Mucosa of descending colon (tissue), 3 donors: ENCODE measurements around the gene GAS7. TPM values are rescaled to one million over a fixed set of nuclear protein-coding genes. Genes with fewer than 3 reads are reported as not detected.

Source experiments
- ATAC-seq: fragments of 200-7000 bp; cut with Tn5 transposase; one replicate; pipeline ENCODE4 v1.9.1; 2020; ENCODE audit warnings: mild to moderate bottlenecking, moderate library complexity
- DNase-seq, 3 donors: peaks; one replicate each; pipeline ENCODE4 v3.0.0-alpha.2; 2020
- H3K36me3 ChIP-seq: fragments of 200-600 bp; one replicate; pipeline ENCODE4 v1.8.0; 2021; ENCODE audit warnings: low read depth, mild to moderate bottlenecking
- H3K4me1 ChIP-seq: fragments of 200-600 bp; one replicate; pipeline ENCODE4 v1.8.0; 2021; ENCODE audit warnings: low read depth, mild to moderate bottlenecking
- H3K4me3 ChIP-seq: fragments of 200-600 bp; one replicate; pipeline ENCODE4 v1.8.0; 2021; ENCODE audit warnings: mild to moderate bottlenecking
- H3K9me3 ChIP-seq: fragments of 200-600 bp; one replicate; pipeline ENCODE4 v1.8.0; 2021; ENCODE audit warnings: mild to moderate bottlenecking
- intact Hi-C, 2 donors: fragments of 100-400 bp; cut with DNase I in 1 of 2; cut with micrococcal nuclease in 1 of 2; formaldehyde crosslinking; loops; one replicate each; pipeline versions ENCODE4 v1.11.0 to v1.11.1; 2022; cut with DNase I, micrococcal nuclease
- total RNA-seq, 3 donors: library from RNA; stranded (reverse); fragmentation: NEBNext Ultra II Directional in 2 of 3; extraction: Animal tissue kit (Norgen Biotek cat#: 25700) in 2 of 3; gene quantifications; one replicate each; pipeline versions ENCODE4 v1.2.1 to v1.2.4, GENCODE V29; 2021 to 2023
- TF ChIP-seq, protein P1 (sequence below): fragments of 200-600 bp; IDR thresholded peaks from one replicate; pipeline ENCODE4 v1.8.0; 2022; ENCODE audit warnings: antibody characterized with exemption, mild to moderate bottlenecking
- donor health status: DM: no; HTN: no; CAD: no; lungs with moderate emphysema.
- donor health status: DM: no; HTN: no; CAD: no.
- donor health status: DM: no; HTN: yes; CAD: no.

GAS7 gene
- total RNA-seq, 3 donors from 2014 or later: 6.4 to 54.4 (median 21.6) TPM

DNA sequence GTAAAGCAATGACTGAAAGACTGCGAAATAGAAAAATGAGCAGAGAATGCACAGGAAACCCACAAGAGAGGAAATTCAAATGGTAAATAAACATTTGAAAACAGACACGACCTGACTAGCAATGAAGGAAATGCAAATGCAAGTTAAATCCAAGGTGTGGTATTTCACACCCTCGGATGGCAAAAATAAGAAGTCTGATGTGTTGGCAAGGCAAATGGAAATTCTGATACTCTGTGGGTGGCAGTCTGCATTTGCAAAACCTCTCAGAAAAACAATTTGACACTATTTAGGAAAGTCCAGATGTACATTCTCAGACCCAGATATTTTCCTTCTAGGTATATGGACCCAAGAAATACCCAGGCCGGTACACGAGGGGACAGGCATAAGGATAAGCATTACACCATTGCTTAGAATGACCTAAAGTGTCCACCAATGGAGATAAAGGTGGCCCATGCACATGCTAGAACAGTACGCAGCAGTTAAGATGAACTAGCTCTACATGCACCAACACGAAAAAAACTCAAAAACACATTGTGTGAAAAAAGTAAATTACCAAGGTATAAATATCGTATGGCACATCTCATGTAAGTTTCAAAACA, 116.7 kb downstream of the GAS7 start:
- ATAC-seq (no peak), DNase-seq (no peak)
- Histone ChIP-seq H3K36me3 (no peaks in the 10 kb centered on the region), H3K4me1 (no peaks in the 10 kb centered on the region), H3K9me3 (peaks cover 6% of the 10 kb centered on the region), H3K4me3 (no peak overlapping the region)
- intact Hi-C loops: no loop called here
- TF ChIP-seq, protein P1, sequence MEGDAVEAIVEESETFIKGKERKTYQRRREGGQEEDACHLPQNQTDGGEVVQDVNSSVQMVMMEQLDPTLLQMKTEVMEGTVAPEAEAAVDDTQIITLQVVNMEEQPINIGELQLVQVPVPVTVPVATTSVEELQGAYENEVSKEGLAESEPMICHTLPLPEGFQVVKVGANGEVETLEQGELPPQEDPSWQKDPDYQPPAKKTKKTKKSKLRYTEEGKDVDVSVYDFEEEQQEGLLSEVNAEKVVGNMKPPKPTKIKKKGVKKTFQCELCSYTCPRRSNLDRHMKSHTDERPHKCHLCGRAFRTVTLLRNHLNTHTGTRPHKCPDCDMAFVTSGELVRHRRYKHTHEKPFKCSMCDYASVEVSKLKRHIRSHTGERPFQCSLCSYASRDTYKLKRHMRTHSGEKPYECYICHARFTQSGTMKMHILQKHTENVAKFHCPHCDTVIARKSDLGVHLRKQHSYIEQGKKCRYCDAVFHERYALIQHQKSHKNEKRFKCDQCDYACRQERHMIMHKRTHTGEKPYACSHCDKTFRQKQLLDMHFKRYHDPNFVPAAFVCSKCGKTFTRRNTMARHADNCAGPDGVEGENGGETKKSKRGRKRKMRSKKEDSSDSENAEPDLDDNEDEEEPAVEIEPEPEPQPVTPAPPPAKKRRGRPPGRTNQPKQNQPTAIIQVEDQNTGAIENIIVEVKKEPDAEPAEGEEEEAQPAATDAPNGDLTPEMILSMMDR: no peak

DNA sequence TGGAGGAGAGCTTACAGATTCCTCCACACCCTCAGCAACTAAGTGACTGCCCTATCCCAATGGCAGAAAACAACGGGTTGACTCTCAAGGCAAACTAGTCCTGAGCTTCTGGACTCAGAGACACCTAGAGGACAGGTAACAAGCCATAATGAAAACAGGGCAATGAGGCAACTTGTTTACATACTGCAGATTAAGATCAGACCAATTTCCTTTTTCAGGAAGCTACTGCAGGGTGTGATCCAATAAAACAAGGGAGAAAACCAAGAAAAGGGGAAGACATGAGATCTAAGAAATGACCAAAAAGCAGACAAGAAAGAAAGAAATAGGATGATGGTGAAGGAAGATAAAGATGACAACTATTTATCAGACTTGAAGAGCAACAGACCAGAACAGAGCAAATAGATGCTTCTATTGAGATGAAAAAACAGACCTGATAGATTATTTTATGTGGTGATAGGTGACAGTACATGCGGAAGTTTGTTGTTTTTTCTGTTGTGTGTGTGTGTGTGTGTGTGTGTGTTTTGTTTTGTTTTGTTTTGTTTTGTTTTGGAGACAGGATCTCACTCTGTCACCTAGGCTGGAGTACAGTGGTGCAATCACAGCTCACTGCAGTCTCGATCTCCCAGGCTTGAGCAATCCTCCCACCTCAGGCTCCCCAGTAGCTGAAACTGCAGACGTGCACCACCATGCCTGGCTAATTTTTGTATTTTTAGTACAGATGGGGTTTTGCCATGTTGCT, 120.7 kb downstream of the GAS7 start:
- H3K9me3 ChIP-seq: no peaks in the 10 kb centered on the region
- no peaks in the 10 kb centered on the region for H3K36me3 ChIP-seq
- ATAC-seq (no peak), DNase-seq (no peak)
- no peak overlapping the region for H3K4me3 ChIP-seq
- no peaks in the 10 kb centered on the region for H3K4me1 ChIP-seq
- intact Hi-C loops: no loop called here
- TF ChIP-seq, protein P1: no peak

GRCh38 chr17:10075919-10076318, 122.5 kb downstream of the GAS7 start:
- ATAC-seq: no peak

GRCh38 chr17:10073941-10074340, 124.5 kb downstream of the GAS7 start:
- Histone ChIP-seq H3K9me3 (no peaks in the 10 kb centered on the region), H3K4me3 (no peak overlapping the region), H3K4me1 (no peaks in the 10 kb centered on the region), H3K36me3 (no peaks in the 10 kb centered on the region)
- TF ChIP-seq, protein P1: no peak
- DNase-seq (no peak), ATAC-seq (no peak)
- intact Hi-C loops: no loop called here

More at GRCh38 chr17:10075919-10076318, 122.5 kb downstream of the GAS7 start:
- Histone ChIP-seq H3K4me1 (no peaks in the 10 kb centered on the region), H3K4me3 (no peak overlapping the region), H3K9me3 (no peaks in the 10 kb centered on the region), H3K36me3 (no peaks in the 10 kb centered on the region)
- DNase-seq: no peak
- intact Hi-C loops: no loop called here
- TF ChIP-seq, protein P1: no peak

DNA sequence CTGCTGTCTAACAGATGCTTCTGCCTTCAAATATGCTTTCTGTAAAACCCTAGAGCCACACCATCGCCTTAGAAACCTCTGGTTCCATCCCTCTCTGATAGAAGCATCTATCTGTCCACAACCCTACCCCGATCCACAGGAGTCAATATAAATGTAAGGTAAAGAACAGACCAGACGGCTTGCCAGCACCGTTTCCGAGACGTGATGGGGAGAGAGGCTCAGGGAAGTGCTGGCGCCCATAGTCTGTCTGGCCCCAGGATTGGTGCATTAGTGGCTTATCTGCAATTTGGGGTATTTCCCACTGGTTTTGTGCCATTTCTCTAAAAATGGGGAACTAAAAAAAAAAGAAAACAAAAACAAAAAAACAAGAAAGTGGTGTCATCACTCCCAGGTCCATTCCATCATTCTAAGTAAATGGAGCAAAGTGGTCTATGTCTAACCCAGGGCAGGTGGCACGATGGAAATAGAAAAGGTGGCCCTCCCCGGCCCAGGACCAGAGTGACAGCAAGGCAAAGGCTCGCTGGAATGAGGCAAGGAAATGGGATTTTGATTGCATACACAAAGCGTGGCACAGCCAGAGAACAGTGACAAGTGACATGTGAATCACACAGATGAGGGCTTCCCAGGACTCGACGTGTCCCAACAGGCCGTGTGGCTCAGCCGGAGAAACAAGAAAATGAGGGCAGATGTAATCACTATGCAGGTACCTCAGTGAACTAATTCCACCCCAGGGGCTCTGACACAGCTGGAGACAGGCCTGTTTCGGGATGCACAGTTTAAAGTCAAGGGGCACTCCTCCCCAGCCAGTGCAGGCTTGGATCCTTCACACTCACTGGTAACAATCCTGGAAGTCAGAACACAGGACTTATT, 125.6 kb downstream of the GAS7 start:
- intact Hi-C loops: no loop called here
- Histone ChIP-seq H3K9me3 (no peaks in the 10 kb centered on the region), H3K36me3 (no peaks in the 10 kb centered on the region), H3K4me1 (no peaks in the 10 kb centered on the region), H3K4me3 (no peak overlapping the region)
- DNase-seq: no peak
- TF ChIP-seq, protein P1: no peak
- no peak for ATAC-seq
